Type B pancreatic cell (in vitro differentiated cells): ENCODE results near the gene CCN5. TPM values are rescaled to one million over a fixed set of nuclear protein-coding genes. Genes with fewer than 3 reads are reported as not detected.

Experiments used
- DNase-seq: peaks from one replicate; pipeline ENCODE4 v3.0.0; 2021; ENCODE audit warnings: mixed read lengths; ENCODE audit not compliant: unreplicated experiment; ENCODE audit errors: extremely low spot score
- H3K27ac Mint-ChIP-seq: 2 replicates; pipeline ENCODE4 v1.8.0; 2021; ENCODE audit warnings: mild to moderate bottlenecking, mixed read lengths
- H3K27me3 Mint-ChIP-seq: 2 replicates; pipeline ENCODE4 v1.8.0; 2021; ENCODE audit warnings: mixed read lengths
- H3K36me3 Mint-ChIP-seq: 2 replicates; pipeline ENCODE4 v1.8.0; 2021; ENCODE audit warnings: mixed read lengths
- H3K4me1 Mint-ChIP-seq: one replicate; pipeline ENCODE4 v1.8.0; 2021; ENCODE audit warnings: mixed read lengths; ENCODE audit not compliant: unreplicated experiment
- H3K4me3 Mint-ChIP-seq: 2 replicates; pipeline ENCODE4 v1.8.0; 2021; ENCODE audit warnings: mild to moderate bottlenecking, mixed read lengths
- H3K9me3 Mint-ChIP-seq: 2 replicates; pipeline ENCODE4 v1.8.0; 2021; ENCODE audit warnings: mixed read lengths
- total RNA-seq: library from RNA; stranded (reverse); gene quantifications from 2 replicates; pipeline ENCODE4 v1.2.1, GENCODE V29; 2021; ENCODE audit warnings: low replicate concordance
- TF ChIP-seq, protein P1 (sequence below): fragments of 200-600 bp; sonication (generic); conservative IDR thresholded peaks from 2 replicates; pipeline ENCODE4 v1.5.0; 2021; ENCODE audit warnings: antibody characterized with exemption, mild to moderate bottlenecking

CCN5 gene
- total RNA-seq, 1 donor from 2014 or later: not detected

DNA sequence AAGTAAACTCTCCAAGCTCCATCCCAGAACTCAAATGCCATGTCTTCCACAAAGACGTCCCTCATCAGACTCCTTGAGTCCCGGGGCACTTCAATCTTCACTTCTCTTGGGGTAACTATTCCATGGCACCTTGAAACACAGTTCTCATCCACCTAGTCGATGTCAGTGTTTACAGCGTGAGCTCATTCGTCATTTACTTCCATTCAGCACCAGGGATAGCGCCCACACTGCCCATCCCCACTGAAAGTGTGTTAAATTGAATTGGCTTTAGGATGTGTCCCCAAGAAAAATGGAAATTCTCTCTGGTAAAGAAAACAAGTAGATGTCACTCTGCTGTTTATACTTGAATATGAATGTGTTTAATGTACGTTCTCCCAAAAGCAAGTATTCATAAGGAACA lies 61.8 kb downstream of the CCN5 start:
- DNase-seq: no peak
- H3K4me1 Mint-ChIP-seq: no peaks in the 10 kb centered on the region
- TF ChIP-seq, protein P1, sequence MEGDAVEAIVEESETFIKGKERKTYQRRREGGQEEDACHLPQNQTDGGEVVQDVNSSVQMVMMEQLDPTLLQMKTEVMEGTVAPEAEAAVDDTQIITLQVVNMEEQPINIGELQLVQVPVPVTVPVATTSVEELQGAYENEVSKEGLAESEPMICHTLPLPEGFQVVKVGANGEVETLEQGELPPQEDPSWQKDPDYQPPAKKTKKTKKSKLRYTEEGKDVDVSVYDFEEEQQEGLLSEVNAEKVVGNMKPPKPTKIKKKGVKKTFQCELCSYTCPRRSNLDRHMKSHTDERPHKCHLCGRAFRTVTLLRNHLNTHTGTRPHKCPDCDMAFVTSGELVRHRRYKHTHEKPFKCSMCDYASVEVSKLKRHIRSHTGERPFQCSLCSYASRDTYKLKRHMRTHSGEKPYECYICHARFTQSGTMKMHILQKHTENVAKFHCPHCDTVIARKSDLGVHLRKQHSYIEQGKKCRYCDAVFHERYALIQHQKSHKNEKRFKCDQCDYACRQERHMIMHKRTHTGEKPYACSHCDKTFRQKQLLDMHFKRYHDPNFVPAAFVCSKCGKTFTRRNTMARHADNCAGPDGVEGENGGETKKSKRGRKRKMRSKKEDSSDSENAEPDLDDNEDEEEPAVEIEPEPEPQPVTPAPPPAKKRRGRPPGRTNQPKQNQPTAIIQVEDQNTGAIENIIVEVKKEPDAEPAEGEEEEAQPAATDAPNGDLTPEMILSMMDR: no peak
- no peaks in the 10 kb centered on the region for H3K36me3 Mint-ChIP-seq
- no peak overlapping the region for H3K4me3 Mint-ChIP-seq
- peaks cover 4% of the 10 kb centered on the region for H3K27me3 Mint-ChIP-seq
- H3K27ac Mint-ChIP-seq: no peak overlapping the region
- H3K9me3 Mint-ChIP-seq: no peaks in the 10 kb centered on the region

Other genes with a start within 250 kb of the CCN5 start
- 20.8 and 21.5 TPM in 2 replicates for gene TTPAL, start 239.5 kb upstream of the CCN5 start, total RNA-seq
- 47.1 and 65.6 TPM in 2 replicates for gene SERINC3, start 193.3 kb upstream of the CCN5 start, total RNA-seq
- gene PKIG, start 132.8 kb upstream of the CCN5 start, total RNA-seq: 13.9 and 24.3 TPM in 2 replicates
- gene ADA, start 63.7 kb upstream of the CCN5 start, total RNA-seq: 7.5 and 15.1 TPM in 2 replicates
- gene KCNK15, start 30.5 kb downstream of the CCN5 start, total RNA-seq: 0.31 and 0.36 TPM in 2 replicates
- 3.6 and 7.5 TPM in 2 replicates for gene RIMS4, start 95.2 kb downstream of the CCN5 start, total RNA-seq
- gene YWHAB, start 170.3 kb downstream of the CCN5 start, total RNA-seq: 153 and 183 TPM in 2 replicates
- gene PABPC1L, start 194.7 kb downstream of the CCN5 start, total RNA-seq: 57.4 and 83.4 TPM in 2 replicates
- gene TOMM34, start 245.0 kb downstream of the CCN5 start, total RNA-seq: 42.8 and 58.2 TPM in 2 replicates